Pancreas (tissue), 10 donors: ENCODE measurements around the gene PDCD1. TPM values are rescaled to one million over a fixed set of nuclear protein-coding genes. Genes with fewer than 3 reads are reported as not detected.
"Not testable (repeated sequence)": the region's sequence is repeated elsewhere in the genome, so short reads cannot be mapped to it uniquely, and the experiment has no call there.

ENCODE experiments used
- ATAC-seq, 4 donors: fragments of 200-7000 bp; cut with Tn5 transposase; one replicate each; pipeline versions ENCODE4 v1.8.0 to v1.9.1; 2020; ENCODE audit warnings: mild to moderate bottlenecking in 4 of 4, moderate library complexity in 4 of 4
- DNase-seq, 6 donors: peaks; one replicate each; pipeline ENCODE4 v3.0.0-alpha.2; 2020
- FAIRE-seq: peaks from 2 replicates; lab custom pipeline; 2012; peaks lifted over from hg19 to GRCh38; lab: Jason Lieb, UNC
- H3K27ac ChIP-seq, 4 donors: fragments of 200-600 bp; sonication (generic); 1 replicate in 3 of 4; 2 replicates in 1 of 4; pipeline versions ENCODE4 v1.5.0 to v1.8.0; 2020
- H3K27me3 ChIP-seq, 4 donors: fragments of 200-600 bp; one replicate each; pipeline ENCODE4 v1.8.0; 2021
- H3K36me3 ChIP-seq, 3 donors: fragments of 200-600 bp; sonication (generic) in 1 of 3; one replicate each; pipeline versions ENCODE4 v1.5.0 to v1.8.0; 2020 to 2021
- H3K4me1 ChIP-seq, 3 donors: fragments of 200-600 bp; one replicate each; pipeline ENCODE4 v1.8.0; 2021
- H3K4me3 ChIP-seq, 4 donors: fragments of 200-600 bp; sonication (generic) in 2 of 4; one replicate each; pipeline versions ENCODE4 v1.5.0 to v1.8.0; 2020 to 2021
- H3K9me3 ChIP-seq, 4 donors: fragments of 200-600 bp; one replicate each; pipeline ENCODE4 v1.8.0; 2021
- CTCF ChIP-seq, 4 donors: fragments of 200-600 bp; sonication (generic) in 3 of 4; IDR thresholded peaks; one replicate each; pipeline versions ENCODE4 v1.5.0 to v1.8.0; 2021; ENCODE audit warnings: antibody characterized with exemption in 4 of 4
- WGBS, 2 donors: extraction: QIAGEN DNeasy Blood & Tissue Kit; methylation state at CpG; one replicate each; pipeline ENCODE4 v1.1.7; 2013; 5-methylcytosine and 5-hydroxymethylcytosine counted together
- intact Hi-C, 3 donors: fragments of 100-400 bp; cut with DNase I; formaldehyde crosslinking; loops; one replicate each; pipeline versions ENCODE4 v1.11.1 to v1.14.2; 2022
- polyA plus RNA-seq, 2 donors: library from polyadenylated mRNA; stranded (reverse); fragments of 200-250 nt; gene quantifications; one replicate each; pipeline ENCODE4 v1.2.3, GENCODE V29; 2013
- total RNA-seq, 6 donors: library from RNA; stranded (reverse); fragmentation: NEBNext Ultra II Directional in 4 of 6; extraction: Animal tissue kit (Norgen Biotek cat#: 25700) in 4 of 6; gene quantifications; one replicate each; pipeline versions ENCODE4 v1.2.1 to v1.2.4, GENCODE V29; 2021 to 2023
- donor health status: healthy with polysubstance abuse.
- donor health status: DM: no; HTN: no; CAD: no; lungs with moderate emphysema.
- donor health status: DM: no; HTN: no; CAD: no.
- donor health status: control.
- donor health status: control.
- donor health status: Bipolar disorder and iron deficiency.
- donor health status: DM: yes; HTN: yes; CAD: no.
- donor health status: DM: no; HTN: no; CAD: no.
- donor health status: DM: no; HTN: no; CAD: no.
- donor health status: DM: yes; HTN: yes; CAD: no.

PDCD1 gene
- total and polyA plus RNA-seq, 8 donors = 0.09 to 0.63 (median 0.23) TPM; not detected in 1

DNA sequence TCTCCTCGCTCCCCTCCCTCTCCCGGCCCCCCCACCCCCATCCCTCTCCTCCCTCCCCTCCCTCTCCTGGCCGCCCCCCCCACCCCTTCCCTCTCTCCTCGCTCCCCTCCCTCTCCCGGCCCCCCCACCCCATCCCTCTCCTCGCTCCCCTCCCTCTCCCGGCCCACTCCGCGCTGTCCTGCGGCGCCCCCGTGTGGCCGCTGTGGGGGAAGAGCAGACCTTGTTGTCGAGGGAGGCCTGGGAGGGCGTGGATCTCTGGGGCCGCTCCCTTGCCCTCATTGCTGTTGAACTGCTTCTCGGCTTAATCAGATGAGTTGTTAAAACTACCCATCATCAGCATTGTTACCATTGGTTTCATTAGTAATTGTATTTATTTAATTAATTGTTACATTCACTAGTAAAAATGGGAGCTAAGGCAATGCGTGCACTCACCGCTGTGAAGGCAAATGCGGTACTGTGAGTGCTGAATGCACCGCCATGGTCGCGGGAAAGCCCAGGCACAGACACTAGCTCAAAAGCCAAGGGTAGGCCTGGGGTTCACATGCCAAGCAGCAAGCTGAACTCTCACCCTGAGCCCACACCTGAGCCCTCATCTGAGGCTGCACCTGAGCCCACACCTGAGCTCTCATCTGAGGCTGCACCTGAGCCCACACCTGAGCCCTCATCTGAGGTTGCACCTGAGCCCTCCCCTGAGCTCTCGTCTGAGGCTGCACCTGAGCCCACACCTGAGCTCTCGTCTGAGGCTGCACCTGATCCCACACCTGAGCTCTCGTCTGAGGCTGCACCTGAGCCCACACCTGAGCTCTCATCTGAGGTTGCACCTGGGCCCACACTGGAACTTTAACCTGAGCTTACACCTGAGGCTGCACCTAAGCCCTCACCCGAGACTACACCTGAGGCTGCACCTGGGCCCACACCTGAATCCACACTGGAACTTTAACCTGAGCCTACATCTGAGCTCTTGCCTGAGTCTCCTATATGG, 19.6 kb upstream of the PDCD1 start:
- TF ChIP-seq CTCF (IDR thresholded peaks at IDR 0.05) = peak; percentile 34 to 48 (median 39)
- Histone ChIP-seq H3K36me3 (no peaks in the 10 kb centered on the region), H3K9me3 (no peaks in the 10 kb centered on the region), H3K27ac (no peak overlapping the region), H3K4me1 (peaks cover 0 to 12% (median 0%) of the 10 kb centered on the region in 3 donors), H3K4me3 (no peak overlapping the region), H3K27me3 (no peaks in the 10 kb centered on the region)
- peak in 5 of 6 donors; percentile 59 to 92 (median 84) for DNase-seq
- FAIRE-seq = no peak
- WGBS, 2 donors = 30 to 35% methylated on average over 24 to 25 of the region's 27 CpGs
- no peak for ATAC-seq
- intact Hi-C loops = no loop called here

- no peak for FAIRE-seq
Measured at GRCh38 chr2:241877197-241877685, 18.5 kb upstream of the PDCD1 start.

GRCh38 chr2:241876528-241877196, 18.0 kb upstream of the PDCD1 start:
- H3K9me3 ChIP-seq = no peaks in the 10 kb centered on the region
- no peak overlapping the region for H3K27ac ChIP-seq
- DNase-seq = peak in 2 of 6 donors; percentile 52 to 78
- H3K36me3 ChIP-seq = no peaks in the 10 kb centered on the region
- intact Hi-C loops = no loop called here
- no peaks in the 10 kb centered on the region for H3K27me3 ChIP-seq
- 78 to 90% methylated on average over 15 to 18 of the region's 18 CpGs for WGBS, 2 donors
- no peak for FAIRE-seq
- no peak overlapping the region for H3K4me3 ChIP-seq
- TF ChIP-seq CTCF (IDR thresholded peaks at IDR 0.05) = no peak
- H3K4me1 ChIP-seq = no peaks in the 10 kb centered on the region
- no peak for ATAC-seq

More at GRCh38 chr2:241877197-241877685, 18.5 kb upstream of the PDCD1 start:
- 73 to 74% methylated on average over 16 of the region's 16 CpGs for WGBS, 2 donors
- TF ChIP-seq CTCF (IDR thresholded peaks at IDR 0.05) = no peak
- H3K27ac ChIP-seq = no peak overlapping the region
- H3K9me3 ChIP-seq = no peaks in the 10 kb centered on the region
- no peak for DNase-seq
- intact Hi-C loops = no loop called here
- no peak overlapping the region for H3K4me3 ChIP-seq
- H3K4me1 ChIP-seq = peaks cover 0 to 4% (median 0%) of the 10 kb centered on the region in 3 donors
- no peaks in the 10 kb centered on the region for H3K36me3 ChIP-seq
- no peak for ATAC-seq
- H3K27me3 ChIP-seq = no peaks in the 10 kb centered on the region

DNA sequence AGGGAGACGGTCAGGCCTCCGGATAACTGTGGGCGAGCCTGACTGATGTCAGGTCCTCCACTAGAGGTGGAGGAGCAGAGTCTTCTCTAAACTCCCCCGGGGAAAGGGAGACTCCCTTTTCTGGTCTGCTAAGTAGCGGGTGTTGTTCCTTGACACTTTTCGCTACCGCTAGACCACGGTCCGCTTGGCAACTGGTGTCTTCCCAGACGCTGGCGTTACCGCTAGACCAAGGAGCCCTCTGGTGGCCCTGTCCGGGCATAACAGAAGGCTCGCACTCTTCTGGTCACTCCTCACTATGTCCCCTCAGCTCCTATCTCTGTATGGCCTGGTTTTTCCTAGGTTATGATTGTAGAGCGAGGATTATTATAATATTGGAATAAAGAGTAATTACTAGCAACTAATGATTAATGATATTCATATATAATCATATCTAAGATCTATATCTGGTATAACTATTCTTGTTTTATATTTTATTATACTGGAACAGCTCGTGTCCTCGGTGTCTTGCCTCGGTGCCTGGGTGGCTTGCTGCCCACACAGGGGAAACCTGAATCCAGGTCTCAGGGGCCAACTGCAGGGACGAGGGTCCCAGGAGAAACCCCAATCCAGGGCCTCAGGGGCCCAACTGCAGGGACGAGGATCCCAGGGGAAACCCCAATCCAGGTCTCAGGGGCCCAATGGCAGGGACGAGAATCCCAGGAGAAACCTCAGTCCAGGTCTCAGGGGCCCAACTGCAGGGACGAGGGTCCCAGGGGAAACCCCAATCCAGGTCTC, 17.2 kb upstream of the PDCD1 start:
- peak in 2 of 6 donors; percentile 49 to 56 for DNase-seq
- not testable (repeated sequence) for ATAC-seq

More for the DNA sequence above, 17.2 kb upstream of the PDCD1 start:
- H3K27ac ChIP-seq, H3K4me3 ChIP-seq, intact Hi-C loops, H3K4me1 ChIP-seq, H3K9me3 ChIP-seq, H3K36me3 ChIP-seq, H3K27me3 ChIP-seq, FAIRE-seq: not testable (repeated sequence)
- 57 to 60% methylated on average over 20 to 22 of the region's 22 CpGs for WGBS, 2 donors
- peak in 1 of 4 donors; percentile 13 for TF ChIP-seq CTCF (IDR thresholded peaks at IDR 0.05)
